ENCODE data around the gene ADAMTS3.

The ADAMTS3 gene

GRCh38 chr4:72286185-72286584 is 282.8 kb downstream of the ADAMTS3 start:
- DNase-seq (ENCODE audit: low read depth, low spot score), result peak; percentile 50

GRCh38 chr4:72283357-72283756 is 285.7 kb downstream of the ADAMTS3 start:
- TF ChIP-seq CTCF (IDR thresholded peaks at IDR 0.05; ENCODE audit: low read depth, low read length), result no peak
- no peak for DNase-seq (ENCODE audit: low read depth, low spot score)
- in situ Hi-C loops (cut with HindIII; ENCODE audit: low sequenced_read_pairs), result no loop called here
- H3K4me3 ChIP-seq (ENCODE audit: low read depth, low read length), result no peak overlapping the region

More at GRCh38 chr4:72286185-72286584, 282.8 kb downstream of the ADAMTS3 start:
- no peak overlapping the region for H3K4me3 ChIP-seq (ENCODE audit: low read depth, low read length)
- in situ Hi-C loops (cut with HindIII; ENCODE audit: low sequenced_read_pairs), result no loop called here
- TF ChIP-seq CTCF (IDR thresholded peaks at IDR 0.05; ENCODE audit: low read depth, low read length), result peak; percentile 13

- H3K4me3 ChIP-seq (ENCODE audit: low read depth, low read length), result no peak overlapping the region
- in situ Hi-C loops (cut with HindIII; ENCODE audit: low sequenced_read_pairs), result no loop called here
- no peak for TF ChIP-seq CTCF (IDR thresholded peaks at IDR 0.05; ENCODE audit: low read depth, low read length)
- no peak for DNase-seq (ENCODE audit: low read depth, low spot score)
Measured at GRCh38 chr4:72280252-72280651, 288.8 kb downstream of the ADAMTS3 start.

- no peak for DNase-seq (ENCODE audit: low read depth, low spot score)
- in situ Hi-C loops (cut with HindIII; ENCODE audit: low sequenced_read_pairs), result no loop called here
- no peak overlapping the region for H3K4me3 ChIP-seq (ENCODE audit: low read depth, low read length)
- no peak for TF ChIP-seq CTCF (IDR thresholded peaks at IDR 0.05; ENCODE audit: low read depth, low read length)
Measured at GRCh38 chr4:72275381-72275780, 293.6 kb downstream of the ADAMTS3 start.

GRCh38 chr4:72274251-72274650 is 294.8 kb downstream of the ADAMTS3 start:
- in situ Hi-C loops (cut with HindIII; ENCODE audit: low sequenced_read_pairs), result no loop called here
- DNase-seq (ENCODE audit: low read depth, low spot score), result no peak
- no peak for TF ChIP-seq CTCF (IDR thresholded peaks at IDR 0.05; ENCODE audit: low read depth, low read length)
- H3K4me3 ChIP-seq (ENCODE audit: low read depth, low read length), result no peak overlapping the region

- TF ChIP-seq CTCF (IDR thresholded peaks at IDR 0.05; ENCODE audit: low read depth, low read length), result no peak
- in situ Hi-C loops (cut with HindIII; ENCODE audit: low sequenced_read_pairs), result no loop called here
- H3K4me3 ChIP-seq (ENCODE audit: low read depth, low read length), result no peak overlapping the region
- DNase-seq (ENCODE audit: low read depth, low spot score), result no peak
Measured at GRCh38 chr4:72255269-72255668, 313.8 kb downstream of the ADAMTS3 start.

GRCh38 chr4:72243641-72244040 is 325.4 kb downstream of the ADAMTS3 start:
- DNase-seq (ENCODE audit: low read depth, low spot score), result no peak
- no peak overlapping the region for H3K4me3 ChIP-seq (ENCODE audit: low read depth, low read length)
- in situ Hi-C loops (cut with HindIII; ENCODE audit: low sequenced_read_pairs), result no loop called here
- TF ChIP-seq CTCF (IDR thresholded peaks at IDR 0.05; ENCODE audit: low read depth, low read length), result no peak
